GM12892 (cell line): ENCODE data around the gene TXK.

Source experiments
- POLR2A ChIP-seq: IDR thresholded peaks from 2 replicates; pipeline ENCODE4 v1.6.1; 2011; ENCODE audit warnings: low read depth, low read length, control low read depth
- TAF1 ChIP-seq: IDR thresholded peaks from 2 replicates; pipeline ENCODE4 v1.6.1; 2011; ENCODE audit warnings: low read depth, mild to moderate bottlenecking, control low read depth, low read length, borderline replicate concordance

DNA sequence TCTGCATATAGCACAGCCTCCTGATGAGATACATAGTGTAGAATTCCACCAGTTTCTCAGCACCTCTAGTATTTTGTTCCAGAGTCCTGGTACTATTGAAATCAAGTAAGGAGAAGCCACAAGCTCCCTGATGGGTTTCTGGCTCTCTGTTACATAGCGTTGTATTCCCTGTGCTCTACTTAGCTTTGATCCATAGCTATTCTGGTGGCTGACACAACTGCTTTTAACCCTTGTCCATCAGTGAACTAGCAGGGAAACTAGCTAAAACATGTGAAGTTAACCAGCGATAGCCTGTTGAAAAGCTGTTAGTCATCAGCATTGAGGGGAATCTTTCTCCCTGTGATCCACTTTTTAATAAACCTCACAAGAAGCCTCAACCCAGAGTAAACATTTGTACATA, 90.5 kb downstream of the TXK start:
- TF ChIP-seq POLR2A (no peak), TAF1 (no peak)
